HG03103 (cell line): ENCODE measurements around the gene TMEM144.
"Not testable (repeated sequence)": the region's sequence is repeated elsewhere in the genome, so short reads cannot be mapped to it uniquely, and the experiment has no call there.

Experiments
- ATAC-seq: cut with Tn5 transposase; IDR thresholded peaks from one replicate; pipeline ENCODE4 v1.9.1; 2021; ENCODE audit warnings: low read depth; ENCODE audit not compliant: unreplicated experiment

TMEM144 gene

GRCh38 chr4:158189422-158189821 is 20.9 kb upstream of the TMEM144 start:
- no peak for ATAC-seq

DNA sequence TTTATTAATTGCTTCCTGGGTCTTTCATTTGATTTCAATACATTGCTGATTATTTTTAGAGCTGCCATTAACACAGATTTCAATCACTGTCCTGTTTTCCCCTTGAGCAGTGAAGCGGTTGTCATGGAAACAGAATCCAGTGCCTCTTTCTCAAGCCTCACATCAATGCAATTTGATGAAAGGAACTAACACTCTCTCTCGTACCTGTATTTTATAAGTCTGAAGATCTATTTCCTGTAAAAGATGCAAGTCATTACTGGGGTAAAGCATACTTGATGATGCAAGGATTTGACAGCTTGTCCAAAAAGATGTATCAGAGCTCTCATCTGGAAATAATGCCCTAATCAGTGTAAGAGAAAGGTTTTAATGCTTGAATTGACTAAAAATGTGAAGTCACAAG is 19.6 kb upstream of the TMEM144 start:
- no peak for ATAC-seq

- ATAC-seq, result no peak
Measured at GRCh38 chr4:158192439-158193158, 17.7 kb upstream of the TMEM144 start.

GRCh38 chr4:158193171-158193749 is 17.0 kb upstream of the TMEM144 start:
- ATAC-seq, result peak; percentile 66

DNA sequence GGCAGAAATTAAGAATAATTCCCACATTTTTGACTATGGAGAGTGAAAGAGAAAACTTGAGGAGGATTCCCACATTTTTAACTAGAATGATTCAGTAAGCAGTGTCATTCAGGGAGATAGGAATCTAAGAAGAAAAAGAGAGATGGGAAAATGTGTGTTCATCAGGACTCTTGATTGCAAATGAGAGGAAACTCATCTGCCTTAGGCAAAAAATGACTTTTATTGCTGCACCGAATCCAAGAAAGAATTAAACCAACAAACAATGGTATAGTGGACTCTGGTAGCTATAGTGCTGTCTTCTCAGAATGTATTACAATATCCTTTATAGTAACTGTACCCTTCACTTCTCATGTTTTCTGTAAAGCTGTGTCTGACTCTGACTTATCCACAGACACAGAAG is 15.0 kb upstream of the TMEM144 start:
- ATAC-seq, result no peak

DNA sequence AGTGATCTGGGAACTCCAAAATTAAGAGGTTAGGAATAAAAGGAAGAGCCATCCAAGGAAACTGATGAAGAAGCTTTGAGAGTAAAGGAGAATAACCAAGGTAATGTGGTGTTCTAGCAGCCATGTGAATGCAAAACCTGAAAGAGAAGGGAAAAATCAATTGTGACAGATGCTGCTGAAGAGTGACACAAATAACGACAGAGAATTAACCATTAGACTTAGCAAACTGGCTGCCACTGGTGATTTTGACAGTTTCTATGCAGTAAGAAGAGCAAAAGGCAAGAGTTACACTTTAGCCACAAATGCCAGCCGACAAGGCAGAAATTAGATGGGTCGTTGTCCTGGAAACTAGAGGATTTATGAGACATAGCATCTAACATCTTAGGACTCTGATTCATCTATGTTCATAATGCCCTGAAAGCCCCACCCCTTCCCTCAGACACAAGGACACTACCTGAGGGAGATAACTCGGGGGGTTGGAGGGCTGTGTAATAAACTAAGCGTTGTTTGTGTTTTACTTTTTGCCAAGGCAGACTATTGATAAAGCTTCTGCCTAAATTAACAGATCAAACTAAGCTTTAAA is 13.0 kb upstream of the TMEM144 start:
- no peak for ATAC-seq

DNA sequence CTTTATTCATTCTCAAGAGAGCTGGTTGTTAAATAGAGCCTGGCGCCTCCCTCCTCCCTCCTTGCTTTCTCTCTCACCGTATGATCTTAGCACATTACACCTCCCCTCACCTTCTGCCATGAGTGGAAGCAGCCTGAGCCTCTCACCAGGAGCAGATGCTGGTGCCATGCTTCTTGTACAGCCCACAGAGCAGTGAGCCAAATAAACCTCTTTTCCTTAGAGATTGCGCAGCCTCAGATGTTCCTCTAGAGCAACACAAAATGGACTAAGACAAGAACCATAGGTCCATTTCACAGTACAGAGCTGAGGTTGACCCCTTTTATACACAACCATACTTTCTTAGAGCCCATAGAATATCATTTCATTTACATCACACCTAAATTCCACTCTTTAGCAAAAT is 10.1 kb upstream of the TMEM144 start:
- ATAC-seq, result no peak

GRCh38 chr4:158201322-158201721 is 9.0 kb upstream of the TMEM144 start:
- no peak for ATAC-seq

DNA sequence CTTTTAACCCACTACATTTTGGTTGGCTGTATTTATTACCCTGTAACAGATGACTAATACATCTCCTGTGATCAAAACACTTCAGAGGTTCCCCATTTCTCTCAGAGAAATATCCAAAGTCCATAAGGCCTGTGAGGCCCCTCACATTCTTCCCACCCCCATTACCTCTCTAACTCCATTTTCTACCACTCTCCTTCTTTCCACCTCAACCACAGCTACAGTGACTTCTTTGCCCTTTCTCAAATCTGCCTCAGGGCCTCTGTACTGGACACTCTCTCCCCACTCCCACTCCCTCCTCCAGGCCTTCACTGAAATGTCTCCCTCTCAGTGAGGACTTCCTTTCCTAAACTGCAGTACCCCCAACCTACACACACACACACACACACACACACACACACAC is 8.4 kb upstream of the TMEM144 start:
- ATAC-seq, result no peak

- peak; percentile 46 for ATAC-seq
Measured at GRCh38 chr4:158202481-158202880, 7.8 kb upstream of the TMEM144 start.

DNA sequence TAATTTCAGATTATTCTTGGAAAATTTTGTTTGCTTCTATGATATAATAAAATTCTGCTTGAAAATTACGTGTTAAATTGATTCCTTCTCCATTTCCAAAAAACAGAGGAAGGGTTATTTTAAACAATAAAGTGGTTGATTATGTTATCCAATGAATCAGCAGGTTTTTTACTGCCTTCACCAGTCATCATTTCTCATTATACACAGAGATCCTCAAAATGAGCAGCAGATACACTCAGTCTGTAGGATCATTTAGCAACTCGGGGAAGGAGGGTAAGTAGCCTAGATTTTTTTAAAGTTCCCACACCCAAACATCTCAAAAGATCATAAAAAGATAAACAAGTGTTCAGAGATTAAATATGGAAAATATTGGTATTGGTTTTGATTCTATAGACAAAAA is 6.8 kb upstream of the TMEM144 start:
- no peak for ATAC-seq

- no peak for ATAC-seq
Measured at GRCh38 chr4:158203929-158204328, 6.4 kb upstream of the TMEM144 start.

DNA sequence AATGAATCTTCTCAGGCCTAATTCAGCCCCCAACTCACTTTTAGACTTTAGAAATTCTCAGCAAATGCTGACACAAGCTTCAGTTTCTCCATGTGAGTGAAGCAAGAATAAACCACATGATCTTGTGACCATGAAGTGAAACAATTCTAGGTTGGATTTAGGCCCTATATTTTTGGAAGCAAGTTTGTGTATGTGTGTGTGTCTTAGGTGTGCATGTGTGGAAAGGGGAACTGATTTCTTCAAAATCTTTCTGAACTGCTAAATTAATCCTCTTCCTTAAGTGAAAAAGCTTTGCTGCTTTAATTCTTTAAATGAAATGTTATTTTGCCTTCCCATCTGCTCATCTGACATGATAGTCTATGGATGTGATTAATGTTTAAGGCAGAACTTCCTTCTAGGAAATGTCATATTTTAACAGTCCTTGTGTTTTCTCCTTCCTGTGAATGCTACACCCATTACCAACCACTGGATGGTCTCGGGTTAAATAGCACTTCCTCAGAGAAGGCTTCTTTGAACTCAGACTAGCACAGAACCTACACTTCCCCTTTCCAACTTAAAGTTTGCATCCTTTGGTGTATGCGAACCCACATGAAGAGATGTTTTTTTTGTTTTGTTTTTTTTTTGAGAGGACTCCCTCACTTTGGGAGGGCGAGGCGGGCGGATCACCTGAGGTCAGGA is 1.2 kb upstream of the TMEM144 start:
- peak; percentile 77 for ATAC-seq

DNA sequence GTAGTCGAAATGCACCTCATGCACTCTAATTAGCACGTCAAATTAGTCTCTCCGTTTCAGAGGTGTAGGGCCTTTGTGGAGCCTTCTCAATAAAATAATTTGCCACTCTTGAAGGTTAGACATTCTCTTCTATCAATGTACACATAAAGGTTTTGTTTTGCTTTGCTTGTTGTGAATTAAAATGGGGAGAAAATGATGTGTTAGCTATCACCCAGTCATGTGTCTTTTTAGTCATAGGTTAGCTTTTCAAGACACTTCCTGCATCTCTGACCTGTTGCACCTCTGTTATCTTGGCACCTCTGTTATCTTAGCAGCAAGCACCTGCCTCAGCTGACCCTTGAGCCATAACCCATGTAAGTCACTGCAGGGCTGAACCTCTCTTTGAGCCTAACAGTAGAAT is 936 bp downstream of the TMEM144 start:
- no peak for ATAC-seq

- ATAC-seq, result no peak
Measured at GRCh38 chr4:158213466-158213865, 3.2 kb downstream of the TMEM144 start.

GRCh38 chr4:158214856-158215255 is 4.6 kb downstream of the TMEM144 start:
- no peak for ATAC-seq

GRCh38 chr4:158217763-158218162 is 7.5 kb downstream of the TMEM144 start:
- ATAC-seq, result no peak

DNA sequence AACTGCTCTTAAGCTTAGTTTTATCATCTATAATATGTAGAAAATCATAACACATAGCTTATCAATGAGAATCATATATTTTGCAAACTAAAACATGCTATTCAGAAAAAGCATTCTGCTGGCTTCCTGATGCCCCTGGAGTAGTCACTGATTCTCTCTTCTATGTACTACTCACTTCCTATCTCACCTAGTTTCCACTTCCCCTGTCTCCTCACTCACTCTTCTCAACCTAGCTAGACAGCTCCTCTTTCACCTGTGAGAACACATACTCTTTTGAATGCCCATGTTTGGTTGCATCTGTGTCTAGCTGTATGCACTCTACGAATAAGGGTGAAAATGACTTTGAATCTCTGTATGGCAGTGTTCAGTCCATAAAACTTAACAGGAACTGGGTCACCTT is 9.3 kb downstream of the TMEM144 start:
- no peak for ATAC-seq

DNA sequence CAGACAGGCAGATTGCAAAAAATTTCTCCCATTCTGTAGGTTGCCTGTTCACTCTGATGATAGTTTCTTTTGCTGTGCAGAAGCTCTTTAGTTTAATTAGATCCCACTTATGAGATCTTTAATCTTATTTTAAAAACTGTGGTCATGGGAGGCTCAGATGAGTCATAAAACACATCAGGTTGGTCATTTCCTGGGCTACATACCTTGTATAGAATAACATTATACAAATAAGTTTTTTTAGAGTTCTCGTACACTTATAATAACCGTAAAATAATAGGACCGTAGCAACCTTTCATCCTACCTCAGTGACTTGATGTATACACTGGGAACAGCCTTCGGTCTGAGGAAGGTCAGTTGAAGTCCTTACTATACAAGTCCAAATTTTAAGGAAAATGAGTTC is 14.0 kb downstream of the TMEM144 start:
- ATAC-seq, result not testable (repeated sequence)

DNA sequence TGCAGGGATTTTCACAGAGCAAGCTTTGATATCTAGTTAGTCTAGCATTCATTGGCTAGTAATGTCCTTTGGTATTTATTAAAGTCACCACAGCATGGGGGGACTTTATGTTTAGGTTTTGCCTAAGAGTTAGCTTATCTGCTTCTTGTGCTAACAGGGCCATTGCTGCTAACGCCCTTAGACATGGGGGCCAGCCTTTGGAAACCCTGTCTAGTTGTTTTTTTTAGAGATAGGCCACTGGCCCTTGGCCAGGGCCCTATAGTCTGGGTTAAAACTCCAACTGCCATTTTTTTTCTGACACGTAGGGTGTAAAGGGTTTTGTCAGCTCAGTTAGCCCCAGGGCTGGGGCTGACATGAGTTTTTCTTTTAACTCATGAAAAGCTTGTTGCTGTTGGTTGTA is 14.7 kb downstream of the TMEM144 start:
- ATAC-seq, result not testable (repeated sequence)

DNA sequence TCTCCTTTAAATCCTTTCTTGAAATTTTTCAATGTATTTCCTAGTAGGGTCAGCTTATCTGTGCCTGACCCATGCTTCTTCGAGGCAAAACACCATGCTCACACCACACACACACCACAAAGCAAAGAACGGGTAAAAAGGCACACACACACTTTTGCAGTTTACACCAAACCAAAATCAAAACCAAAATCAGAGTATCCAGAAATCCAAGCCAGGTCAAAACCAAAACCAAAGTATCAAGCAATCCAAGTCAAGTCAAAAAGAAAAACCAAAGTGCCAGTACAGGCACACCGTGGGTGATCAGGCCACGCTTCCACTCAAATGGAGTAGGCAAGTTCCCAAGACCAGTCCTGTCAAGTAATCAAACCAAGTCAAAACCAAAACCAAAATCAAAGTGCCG is 17.6 kb downstream of the TMEM144 start:
- ATAC-seq, result not testable (repeated sequence)

DNA sequence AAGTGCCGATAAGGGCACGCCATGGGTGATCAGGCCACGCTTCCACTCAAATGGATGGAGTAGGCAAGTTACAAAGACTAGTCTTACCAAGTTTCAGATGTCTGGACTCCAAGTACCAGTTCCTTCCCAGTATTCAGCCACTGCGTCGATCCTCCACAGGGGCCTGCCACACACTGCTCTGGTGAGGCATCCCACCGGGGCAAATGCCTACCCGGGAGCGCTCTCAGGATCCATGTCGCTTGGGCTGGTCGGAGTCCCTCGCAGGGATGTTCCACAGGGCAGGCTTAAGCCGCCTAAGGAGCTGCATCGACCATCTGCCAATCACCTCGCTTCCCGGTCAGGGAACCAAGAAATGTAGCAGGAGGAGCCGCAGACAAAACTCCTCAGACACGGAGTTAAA is 18.1 kb downstream of the TMEM144 start:
- not testable (repeated sequence) for ATAC-seq
